GM18873 (cell line): ENCODE results near the gene POLA2.
"Not testable (repeated sequence)": the region's sequence is repeated elsewhere in the genome, so short reads cannot be mapped to it uniquely, and the experiment has no call there.

Source experiments
- ATAC-seq: cut with Tn5 transposase; IDR thresholded peaks from one replicate; pipeline ENCODE4 v1.9.1; 2021; ENCODE audit warnings: mild to moderate bottlenecking, moderate library complexity, moderate number of reproducible peaks; ENCODE audit not compliant: unreplicated experiment, low FRiP score

POLA2 gene

GRCh38 chr11:65261591-65262380, at the start of gene POLA2:
TSS of gene POLA2 (plus strand) at chr11:65261962. CDS start at chr11:65262293, 331 bp downstream.
- ATAC-seq, result peak; percentile 73

GRCh38 chr11:65212226-65212801, 49.4 kb upstream of the POLA2 start:
- no peak for ATAC-seq

GRCh38 chr11:65213322-65214211, 48.2 kb upstream of the POLA2 start:
- no peak for ATAC-seq

GRCh38 chr11:65214212-65214845, 47.4 kb upstream of the POLA2 start:
- ATAC-seq, result no peak

- no peak for ATAC-seq
Observed at GRCh38 chr11:65215441-65216076, 46.2 kb upstream of the POLA2 start.

GRCh38 chr11:65216830-65217229, 44.9 kb upstream of the POLA2 start:
- ATAC-seq, result no peak

- ATAC-seq, result no peak
Observed at GRCh38 chr11:65217441-65218423, 44.0 kb upstream of the POLA2 start.

- ATAC-seq, result no peak
Observed at GRCh38 chr11:65218446-65218845, 43.3 kb upstream of the POLA2 start.

- ATAC-seq, result no peak
Observed at GRCh38 chr11:65219930-65220213, 41.9 kb upstream of the POLA2 start.

GRCh38 chr11:65221026-65221425, 40.7 kb upstream of the POLA2 start:
- no peak for ATAC-seq

- ATAC-seq, result no peak
Observed at GRCh38 chr11:65223011-65223410, 38.8 kb upstream of the POLA2 start.

- ATAC-seq, result no peak
Observed at GRCh38 chr11:65224930-65225278, 36.9 kb upstream of the POLA2 start.

- ATAC-seq, result no peak
Observed at GRCh38 chr11:65225279-65226102, 36.3 kb upstream of the POLA2 start.

GRCh38 chr11:65226103-65226442, 35.7 kb upstream of the POLA2 start:
- no peak for ATAC-seq

- no peak for ATAC-seq
Observed at GRCh38 chr11:65227879-65228278, 33.9 kb upstream of the POLA2 start.

GRCh38 chr11:65236194-65237059, 25.3 kb upstream of the POLA2 start:
- no peak for ATAC-seq

- ATAC-seq, result not testable (repeated sequence)
Observed at GRCh38 chr11:65238302-65238701, 23.5 kb upstream of the POLA2 start.

GRCh38 chr11:65241134-65241533, 20.6 kb upstream of the POLA2 start:
- ATAC-seq, result no peak
